Regular cardiac myocyte (primary cell): ENCODE data around the gene CPAMD8. TPM values are rescaled to one million over a fixed set of nuclear protein-coding genes. Genes with fewer than 3 reads are reported as not detected.

Experiments
- total RNA-seq: library from RNA; depleted of rRNA; stranded (reverse); fragments of >200 nt; gene quantifications from 2 replicates; pipeline ENCODE4 v1.2.3, GENCODE V29; 2014

The CPAMD8 gene
- 0.19 and 0.56 TPM in 2 replicates for total RNA-seq

DNA sequence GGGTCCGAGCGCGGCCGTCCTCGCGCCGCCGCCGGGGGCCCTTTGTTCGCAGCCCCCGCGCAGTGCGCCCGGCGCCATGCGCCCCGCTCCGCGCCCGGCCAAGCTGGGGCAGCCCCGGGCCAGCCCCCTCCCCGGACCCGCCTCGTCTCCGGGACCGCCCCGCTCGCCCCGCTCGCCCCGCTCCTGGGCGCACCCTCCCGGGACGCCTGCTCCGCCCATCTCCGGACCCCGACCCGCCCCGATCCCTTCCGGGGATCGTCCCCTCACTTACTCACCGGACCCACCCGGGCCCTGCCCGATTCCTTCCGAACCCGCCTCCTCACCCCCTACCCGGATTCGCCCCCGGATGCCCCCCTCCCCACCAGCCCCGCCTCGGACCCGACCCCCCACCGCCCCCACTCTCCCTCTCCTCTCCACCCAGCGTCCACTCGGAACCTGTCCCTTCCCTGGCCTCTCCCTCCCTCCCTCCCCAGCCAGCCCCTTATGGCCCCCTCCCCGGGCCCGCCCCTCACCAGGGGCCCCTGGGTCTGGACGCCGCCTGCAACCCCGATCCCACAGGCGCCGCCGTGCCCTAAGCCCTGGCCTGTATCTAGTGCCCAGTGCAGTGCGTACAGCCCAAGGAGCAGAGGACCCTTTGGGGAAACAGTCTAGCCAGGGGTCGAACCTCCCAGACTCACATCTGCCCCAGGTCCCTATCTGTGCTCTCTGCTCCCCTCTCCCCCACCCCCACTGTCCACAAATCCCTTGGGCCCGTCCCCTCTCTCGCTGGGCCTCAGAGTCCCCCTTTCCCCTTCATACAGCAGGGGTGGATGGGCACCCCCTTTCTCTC lies at the start of gene CPAMD8:
Gene CPAMD8 (minus strand): TSS at position 105 of the 829 bp plus-strand sequence. CDS start 168 bp downstream, outside the sequence.

DNA sequence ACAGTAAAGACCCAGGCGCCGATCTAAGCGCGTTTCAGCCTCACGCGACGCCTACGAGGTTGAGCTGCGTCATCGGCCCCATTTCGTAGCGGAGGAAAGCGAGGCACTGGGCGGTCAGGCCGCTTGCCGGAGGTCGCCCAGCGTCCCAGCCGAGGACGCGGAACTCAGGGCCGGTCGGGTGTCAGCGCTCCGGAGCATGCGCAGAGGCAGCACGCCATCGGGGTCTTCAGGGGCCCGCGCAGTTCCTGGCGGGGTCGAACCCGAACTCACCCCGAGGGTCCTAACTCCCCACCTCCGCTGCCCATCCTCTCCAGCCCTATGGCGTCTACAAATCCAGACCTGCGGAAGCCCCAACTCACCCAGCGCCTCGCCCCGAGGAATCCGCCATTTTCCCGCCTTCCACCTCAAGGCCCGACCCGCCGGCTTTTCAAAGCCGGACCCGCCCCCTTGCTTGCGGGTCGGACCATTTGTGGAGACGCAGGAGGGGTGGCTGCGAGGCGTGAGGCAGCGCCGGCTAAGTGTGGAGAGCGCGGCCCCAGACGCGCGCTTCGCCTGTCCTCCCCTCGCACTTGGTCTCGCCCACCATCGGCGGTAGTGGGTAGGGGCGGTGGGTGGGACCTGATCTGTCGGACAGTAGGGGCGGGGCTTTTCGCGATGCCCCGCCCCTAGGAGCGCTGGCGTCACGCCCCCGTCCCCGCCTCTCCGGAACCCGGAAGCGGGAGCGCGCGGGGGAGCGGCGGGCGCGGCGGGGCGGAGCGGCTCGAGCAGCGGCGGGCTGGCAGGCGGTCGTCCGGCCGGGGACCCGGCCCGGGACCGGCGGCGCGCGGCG lies 48.6 kb upstream of the CPAMD8 start, which contains the start of the genes HAUS8 and MYO9B:
Gene HAUS8 (minus strand): TSS at position 418 of the 829 bp plus-strand sequence. CDS start 30 bp downstream, at position 388.
Gene MYO9B (plus strand): TSS at position 743 of the 829 bp plus-strand sequence. CDS start 25,941 bp downstream, outside the sequence.

DNA sequence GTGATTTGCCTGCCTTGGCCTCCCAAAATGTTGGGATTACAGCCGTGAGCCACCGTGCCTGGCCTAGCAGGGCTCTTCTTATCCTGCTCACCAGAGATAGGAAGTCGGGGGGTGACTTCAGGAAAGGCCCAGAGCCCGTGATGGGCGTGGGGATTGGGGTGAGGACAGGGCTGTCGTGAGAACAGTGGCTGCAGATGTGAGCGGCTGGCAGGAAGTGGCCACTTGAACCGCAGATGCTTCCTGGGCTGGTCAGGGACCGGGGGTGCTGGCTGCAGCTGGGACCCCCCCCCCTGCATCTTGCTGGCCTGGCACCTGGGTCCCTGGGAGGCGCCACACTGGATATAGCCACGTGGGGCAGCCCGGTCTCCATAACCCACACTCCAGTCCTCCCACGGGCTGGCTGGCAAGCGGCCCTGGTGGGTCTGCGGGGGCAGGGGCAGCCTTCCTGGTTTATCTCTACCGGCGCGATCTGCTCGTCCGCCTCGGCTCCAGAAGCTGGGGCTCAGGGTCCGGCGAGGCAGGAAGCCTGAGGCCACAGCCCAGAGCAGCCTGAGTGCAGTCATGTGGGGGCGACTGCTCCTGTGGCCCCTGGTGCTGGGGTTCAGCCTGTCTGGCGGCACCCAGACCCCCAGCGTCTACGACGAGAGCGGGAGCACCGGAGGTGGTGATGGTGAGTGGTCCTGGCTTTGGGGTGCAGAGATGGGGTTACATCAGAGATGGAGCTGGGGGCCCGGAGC lies 137.8 kb downstream of the CPAMD8 start, which contains the start of gene F2RL3:
Gene F2RL3 (plus strand): TSS at position 371 of the 737 bp plus-strand sequence. CDS start 191 bp downstream, at position 562.

Other genes starting within 250 kb of the CPAMD8 start
- gene SIN3B, start 197.4 kb downstream of the CPAMD8 start, total RNA-seq, result 14.6 and 21.7 TPM in 2 replicates
- gene F2RL3, start 137.8 kb downstream of the CPAMD8 start, total RNA-seq, result 0.28 TPM in 1 of 2 replicates, not detected in the other
- gene HAUS8, start 48.6 kb upstream of the CPAMD8 start, total RNA-seq, result 0.56 and 9.4 TPM in 2 replicates
- 65.9 and 70.8 TPM in 2 replicates for gene MYO9B, start 49.0 kb upstream of the CPAMD8 start, total RNA-seq
- gene USE1, start 188.5 kb upstream of the CPAMD8 start, total RNA-seq, result 18.0 and 31.1 TPM in 2 replicates
- gene OCEL1, start 199.4 kb upstream of the CPAMD8 start, total RNA-seq, result 0.77 and 2.3 TPM in 2 replicates
- gene NR2F6, start 219.1 kb upstream of the CPAMD8 start, total RNA-seq, result 35.5 and 45.2 TPM in 2 replicates
- under 0.01 and 0.28 TPM in 2 replicates for gene USHBP1, start 237.9 kb upstream of the CPAMD8 start, total RNA-seq
- 67.4 and 125 TPM in 2 replicates for gene BABAM1, start 240.6 kb upstream of the CPAMD8 start, total RNA-seq